IMR-90 (cell line): Measurements from ENCODE around the gene DEF6. TPM values are rescaled to one million over a fixed set of nuclear protein-coding genes. Genes with fewer than 3 reads are reported as not detected.

Source experiments
- ATAC-seq: fragments of 200-7000 bp; cut with Tn5 transposase; 2 replicates; pipeline ENCODE4 v1.9.1; 2020; ENCODE audit warnings: low read depth, mild to moderate bottlenecking, moderate library complexity
- BruUV-seq: library from RNA; stranded (reverse); fragments of 400-500 nt; replicated peaks from 2 replicates; lab custom pipeline; 2021; lab: Mats Ljungman, UMichigan
- CTCF ChIA-PET: fragments of 300-600 bp; formaldehyde crosslinking; extraction: SDS; loops from one replicate; lab custom pipeline; 2021; ENCODE audit warnings: antibody characterized with exemption; lab: Yijun Ruan, JAX
- POLR2A ChIA-PET: fragments of 300-600 bp; sonication (Branson Sonifier 250); formaldehyde crosslinking; loops from one replicate; lab custom pipeline; 2022; ENCODE audit warnings: antibody characterized with exemption; ENCODE audit not compliant: unreplicated experiment; lab: Charles Lee
- DNase-seq: peaks from one replicate; pipeline ENCODE4 v3.0.0; 2013
- H2AFZ ChIP-seq: replicated peaks from 2 replicates; pipeline ENCODE3; 2013; ENCODE audit warnings: low read length, mild to moderate bottlenecking; ENCODE audit not compliant: poor library complexity
- H2AK5ac ChIP-seq: 2 replicates; pipeline ENCODE4 v1.6.1; 2013; ENCODE audit warnings: low read depth, low read length, inconsistent platforms
- H2AK9ac ChIP-seq: replicated peaks from 2 replicates; pipeline ENCODE3; 2013; ENCODE audit warnings: mild to moderate bottlenecking, low read depth, low read length, moderate library complexity; ENCODE audit not compliant: poor library complexity
- H2BK120ac ChIP-seq: 2 replicates; pipeline ENCODE4 v1.6.1; 2013; ENCODE audit warnings: low read depth, low read length, inconsistent platforms
- H2BK15ac ChIP-seq: 3 replicates; pipeline ENCODE4 v1.6.1; 2013; ENCODE audit warnings: low read depth, low read length, inconsistent platforms
- H2BK20ac ChIP-seq: 2 replicates; pipeline ENCODE4 v1.6.1; 2013; ENCODE audit warnings: low read depth, mild to moderate bottlenecking, inconsistent platforms, low read length, moderate library complexity
- H2BK5ac ChIP-seq: 2 replicates; pipeline ENCODE4 v1.6.1; 2013; ENCODE audit warnings: mild to moderate bottlenecking, low read depth, low read length, inconsistent platforms; ENCODE audit not compliant: poor library complexity, severe bottlenecking
- H3K14ac ChIP-seq: replicated peaks from 2 replicates; pipeline ENCODE4 v1.6.1; 2013; ENCODE audit warnings: low read depth, low read length, inconsistent platforms
- H3K18ac ChIP-seq: 2 replicates; pipeline ENCODE4 v1.6.1; 2013; ENCODE audit warnings: low read depth, low read length, control low read depth
- H3K23ac ChIP-seq: 2 replicates; pipeline ENCODE4 v1.6.1; 2013; ENCODE audit warnings: low read depth, low read length, inconsistent platforms
- H3K27ac ChIP-seq: 2 replicates; pipeline ENCODE4 v1.5.1; 2013; ENCODE audit warnings: mild to moderate bottlenecking, control low read depth, low read length; ENCODE audit not compliant: insufficient read depth
- H3K27me3 ChIP-seq: 2 replicates; pipeline ENCODE4 v1.6.1; 2013; ENCODE audit warnings: low read length; ENCODE audit not compliant: control insufficient read depth, insufficient read depth
- H3K36me3 ChIP-seq: 2 replicates; pipeline ENCODE4 v1.6.1; 2013; ENCODE audit warnings: low read length, mixed read lengths; ENCODE audit not compliant: control insufficient read depth, insufficient read depth
- H3K4ac ChIP-seq: 2 replicates; pipeline ENCODE4 v1.6.1; 2013; ENCODE audit warnings: low read depth, low read length, inconsistent platforms
- H3K4me1 ChIP-seq: 2 replicates; pipeline ENCODE4 v1.6.1; 2013; ENCODE audit warnings: low read length, mixed read lengths; ENCODE audit not compliant: control insufficient read depth, insufficient read depth
- H3K4me2 ChIP-seq: 2 replicates; pipeline ENCODE4 v1.6.1; 2013; ENCODE audit warnings: low read depth, mild to moderate bottlenecking, control low read depth, low read length, moderate library complexity
- H3K4me3 ChIP-seq: 2 replicates; pipeline ENCODE4 v1.5.1; 2013; ENCODE audit warnings: low read depth, mild to moderate bottlenecking, control low read depth, low read length, moderate library complexity; ENCODE audit not compliant: insufficient read depth
- H3K56ac ChIP-seq: 2 replicates; pipeline ENCODE4 v1.6.1; 2013; ENCODE audit warnings: low read length, inconsistent platforms; ENCODE audit not compliant: insufficient read depth; ENCODE audit errors: extremely low read depth
- H3K79me1 ChIP-seq, 2 experiments: 2 replicates each; pipeline ENCODE4 v1.6.1; 2013; ENCODE audit warnings: low read length in 2 of 2, inconsistent platforms in 1 of 2, low read depth in 1 of 2
- H3K9ac ChIP-seq: 2 replicates; pipeline ENCODE4 v1.6.1; 2013; ENCODE audit warnings: low read depth, low read length, control low read depth
- H3K9me1 ChIP-seq: 2 replicates; pipeline ENCODE4 v1.6.1; 2013; ENCODE audit warnings: low read length, inconsistent platforms; ENCODE audit not compliant: insufficient read depth
- H3K9me3 ChIP-seq: 2 replicates; pipeline ENCODE4 v1.6.1; 2013; ENCODE audit warnings: low read length; ENCODE audit not compliant: control insufficient read depth, insufficient read depth
- H4K20me1 ChIP-seq: 2 replicates; pipeline ENCODE4 v1.6.1; 2013; ENCODE audit warnings: low read length, inconsistent platforms; ENCODE audit not compliant: insufficient read depth
- H4K5ac ChIP-seq: 2 replicates; pipeline ENCODE4 v1.6.1; 2013; ENCODE audit warnings: mild to moderate bottlenecking, low read depth, low read length, control low read depth
- H4K8ac ChIP-seq, 2 experiments: 2 replicates each; pipeline ENCODE4 v1.6.1; 2013; ENCODE audit warnings: low read depth in 2 of 2, low read length in 2 of 2, control low read depth in 1 of 2, inconsistent platforms in 1 of 2
- H4K91ac ChIP-seq: 2 replicates; pipeline ENCODE4 v1.6.1; 2013; ENCODE audit warnings: low read depth, low read length, inconsistent platforms; ENCODE audit not compliant: insufficient read depth
- CEBPB ChIP-seq: IDR thresholded peaks from 2 replicates; pipeline ENCODE4 v1.6.1; 2012; ENCODE audit warnings: low read depth, low read length, improper control_type of control experiment
- MAZ ChIP-seq: IDR thresholded peaks from 2 replicates; pipeline ENCODE4 v1.6.1; 2012; ENCODE audit warnings: low read depth, mild to moderate bottlenecking, low read length, improper control_type of control experiment, moderate library complexity, borderline replicate concordance
- MXI1 ChIP-seq: IDR thresholded peaks from 2 replicates; pipeline ENCODE4 v1.6.1; 2012; ENCODE audit warnings: low read depth, mild to moderate bottlenecking, low read length, moderate library complexity, borderline replicate concordance
- WGBS, 2 experiments: methylation state at CpG; one replicate each; pipeline versions ENCODE4 v1.1.5 to v1.1.7; 2013; ENCODE audit warnings: missing lambda C conversion rate in 2 of 2; ENCODE audit not compliant: insufficient read length in 1 of 2; ENCODE audit errors: extremely low coverage in 2 of 2; 5-methylcytosine and 5-hydroxymethylcytosine counted together
- dilution Hi-C: fragments of 300-500 bp; cut with HindIII; formaldehyde crosslinking; loops from one replicate; pipeline ENCODE4 v1.14.3; 2018; ENCODE audit warnings: low sequenced_read_pairs; ENCODE audit not compliant: unreplicated experiment
- in situ Hi-C: fragments of 300-500 bp; cut with MboI; formaldehyde crosslinking; loops from 3 replicates; pipeline ENCODE4 v1.14.3; 2019; ENCODE audit warnings: low sequenced_read_pairs, inconsistent platforms, mixed read lengths
- intact Hi-C: fragments of 100-400 bp; cut with micrococcal nuclease; formaldehyde crosslinking; loops from 2 replicates; pipeline ENCODE4 v1.10.0; 2022
- polyA plus RNA-seq, 3 experiments: library from polyadenylated mRNA; depleted of rRNA; stranded (reverse); fragments of >200 nt; gene quantifications; 2 replicates each; pipeline ENCODE4 v1.2.3, GENCODE V29; 2012; ENCODE audit warnings: low replicate concordance in 1 of 3
- total RNA-seq: library from RNA; depleted of rRNA; stranded (reverse); fragments of >200 nt; gene quantifications from 2 replicates; pipeline ENCODE4 v1.2.3, GENCODE V29; 2012

DEF6 gene
- total and polyA plus RNA-seq, 2 of the 4 experiments (the other 2 are of a cell fraction) = 2.5 to 4.2 TPM

GRCh38 chr6:35296931-35297600 is 552 bp upstream of the DEF6 start (continued):
- no peak for TF ChIP-seq MAZ

GRCh38 chr6:35298625-35299140 is 1.1 kb downstream of the DEF6 start:
- Histone ChIP-seq H2BK120ac (no peak overlapping the region), H2BK15ac (no peak overlapping the region), H2BK5ac (no peak overlapping the region), H3K4me3 (no peak overlapping the region), H2BK20ac (no peak overlapping the region), H3K56ac (no peak overlapping the region), H3K4me1 (peaks cover 7% of the 10 kb centered on the region), H3K14ac (no peak overlapping the region), H2AK5ac (no peak overlapping the region), H3K9ac (no peak overlapping the region), H3K9me1 (peaks cover 4% of the 10 kb centered on the region; the same call in 1 of the 2 replicates), H2AFZ (no peak overlapping the region), H3K18ac (no peak overlapping the region), H3K27ac (no peak overlapping the region), H3K36me3 (peaks cover 18% of the 10 kb centered on the region), H3K27me3 (no peaks in the 10 kb centered on the region), H3K23ac (no peak overlapping the region), H3K9me3 (no peaks in the 10 kb centered on the region), H4K20me1 (no peaks in the 10 kb centered on the region), H3K4ac (no peak overlapping the region), H4K5ac (no peak overlapping the region), H3K79me1 (no peaks in the 10 kb centered on the region), H3K4me2 (no peak overlapping the region), H4K91ac (no peak overlapping the region), H2AK9ac (no peak overlapping the region), H4K8ac (no peak overlapping the region)
- WGBS, 2 experiments = 100% methylated on average over 2 of the region's 6 CpGs; no CpG with 5 or more reads in 1 of the 2 experiments
- TF ChIP-seq MAZ (no peak), MXI1 (no peak), CEBPB (no peak)
- intact Hi-C loops (loop anchor here (5.0 kb wide), 2 partner anchors 154 to 169 kb away; partner anchors contain the start of genes FANCE and RPL10A), in situ Hi-C loops (no loop called here), dilution Hi-C loops (no loop called here)
- ATAC-seq (no peak), DNase-seq (no peak)
- POLR2A ChIA-PET = no interaction called here
- no TSS peak for BruUV-seq
- CTCF ChIA-PET = no interaction called here
